ENCODE results near the gene PRSS57. TPM values are rescaled to one million over a fixed set of nuclear protein-coding genes. Genes with fewer than 3 reads are reported as not detected.

PRSS57 gene
- total and polyA plus RNA-seq, 2 of the 8 experiments (the other 6 are each of a cell fraction or from before 2014, with no cell fraction given), result not detected

GRCh38 chr19:682678-683320 lies 12.5 kb downstream of the PRSS57 start:
- Histone ChIP-seq H2AK5ac (ENCODE audit: low read depth, low read length) (no peak overlapping the region), H3K79me2 (ENCODE audit: control insufficient read depth in 1 of 2, insufficient read depth in 2 of 2, low read length in 2 of 2) (no peaks in the 10 kb centered on the region), H3K79me1 (ENCODE audit: low read depth, low read length) (0 out of 2 replicates have a peak, but pooled peaks cover 3% of the 10 kb centered on the region), H4K20me1 (replicated peaks in 1 of 2; ENCODE audit: control insufficient read depth in 1 of 2, insufficient read depth in 2 of 2, low read length in 2 of 2) (peaks cover 0 to 5% of the 10 kb centered on the region in 2 experiments), H2BK20ac (ENCODE audit: low read length) (no peak overlapping the region), H3K14ac (ENCODE audit: insufficient read length) (no peak overlapping the region), H2BK12ac (ENCODE audit: low read depth, low read length) (no peak overlapping the region), H3K56ac (replicated peaks; ENCODE audit: insufficient read length, low read depth, low read length) (no peak overlapping the region), H2BK15ac (ENCODE audit: low read length) (no peak overlapping the region), H4K91ac (replicated peaks; ENCODE audit: insufficient read length, low read length) (no peak overlapping the region), H2AFZ (ENCODE audit: low read length) (no peak overlapping the region), H2BK5ac (ENCODE audit: low read depth, low read length) (no peak overlapping the region), H4K5ac (ENCODE audit: insufficient read length, low read depth, low read length) (no peak overlapping the region), H3K4ac (replicated peaks; ENCODE audit: insufficient read length, low read depth, low read length) (no peak overlapping the region), H3K4me1 (replicated peaks in 1 of 4; ENCODE audit: control insufficient read depth in 3 of 4, insufficient read depth in 4 of 4, low read length in 3 of 4) (peaks cover 0 to 4% (median 1%) of the 10 kb centered on the region in 4 experiments; a peak in 2 of 7 replicates), H3K23me2 (ENCODE audit: low read depth, low read length) (peaks cover 4% of the 10 kb centered on the region; the same call in 1 of the 2 replicates), H3K23ac (ENCODE audit: insufficient read length) (no peak overlapping the region), H3K4me2 (ENCODE audit: insufficient read depth in 1 of 2, low read depth in 2 of 2, low read length in 2 of 2) (no peak overlapping the region), H3K36me3 (ENCODE audit: control insufficient read depth in 2 of 4, insufficient read depth in 4 of 4, low read length in 3 of 4) (no peaks in the 10 kb centered on the region), H3K18ac (ENCODE audit: extremely low read depth, low read length) (no peak overlapping the region), H3K27ac (ENCODE audit: low read depth, low read length) (no peak overlapping the region), H2BK120ac (replicated peaks; ENCODE audit: low read depth, low read length) (no peak overlapping the region), H4K8ac (ENCODE audit: extremely low read depth, insufficient read depth, low read length) (no peak overlapping the region), H3K27me3 (replicated peaks in 1 of 4; ENCODE audit: control insufficient read depth in 3 of 4, extremely low read depth in 1 of 4, insufficient read depth in 3 of 4, low read length in 3 of 4) (peaks cover 0 to 2% (median under 1%) of the 10 kb centered on the region in 4 experiments; a peak in 2 of 7 replicates), H3K9ac (replicated peaks in 1 of 4; ENCODE audit: extremely low read depth in 1 of 4, low read depth in 3 of 4, low read length in 3 of 4) (no peak overlapping the region), H3K9me3 (ENCODE audit: insufficient read depth in 2 of 2, low read depth in 1 of 2, low read length in 1 of 2) (no peaks in the 10 kb centered on the region), H3K4me3 (ENCODE audit: extremely low read depth in 1 of 4, insufficient read depth in 2 of 4, low read depth in 3 of 4, low read length in 4 of 4) (no peak overlapping the region)
- 93% methylated on average over 25 of the region's 25 CpGs; no CpG with 5 or more reads in 1 of the 2 experiments for WGBS, 2 experiments (ENCODE audit: extremely low coverage in 1 of 2, insufficient coverage in 1 of 2, insufficient read length in 1 of 2, insufficient replicate concordance in 2 of 2, low coverage in 1 of 2, low lambda C conversion rate in 2 of 2, missing lambda C conversion rate in 1 of 2)
- POLR2A ChIA-PET (ENCODE audit: partially characterized antibody), result interaction anchor here (0.9 to 1.0 kb wide), 3 partner anchors 8 to 137 kb away, joined by 3 to 4 read pairs (median 3); no protein-coding TSS in a partner anchor
- DNase-seq (ENCODE audit: low read depth in 1 of 2, low spot score in 2 of 2), result no peak
- CTCF ChIA-PET (ENCODE audit: partially characterized antibody), result interaction anchor here (1.7 to 3.0 kb wide), 4 partner anchors 12 to 25 kb away, joined by 3 to 13 read pairs (median 6); partner anchors contain the start of gene PRSS57
- FAIRE-seq, result no peak
- TF ChIP-seq TCF12 (IDR thresholded peaks at IDR 0.05; ENCODE audit: low read depth, low read length), result no peak
- no peak for TF ChIP-seq HDAC2 (IDR thresholded peaks at IDR 0.05; ENCODE audit: borderline replicate concordance in 1 of 2, low read depth in 2 of 2, low read length in 2 of 2)
- TF ChIP-seq NRF1 (IDR thresholded peaks at IDR 0.05; ENCODE audit: low read depth, low read length), result no peak

Data from H1 (cell line).